Smooth muscle cell (in vitro differentiated cells): Measurements from ENCODE around the gene BOD1L2. TPM values are rescaled to one million over a fixed set of nuclear protein-coding genes. Genes with fewer than 3 reads are reported as not detected.

Experiments
- DNase-seq: peaks from one replicate; lab custom pipeline; 2025; ENCODE audit not compliant: unreplicated experiment; lab: John Stamatoyannopoulos, UW
- H2AFZ ChIP-seq: fragments of 200-600 bp; sonication (generic); 2 replicates; pipeline ENCODE4 v1.6.0; 2016; ENCODE audit warnings: antibody characterized with exemption, low read depth, mild to moderate bottlenecking
- H3F3A ChIP-seq: fragments of 200-600 bp; sonication (generic); 2 replicates; pipeline ENCODE4 v1.6.0; 2017; ENCODE audit warnings: antibody characterized with exemption, low read depth
- H3K27ac ChIP-seq: fragments of 200-600 bp; sonication (generic); 2 replicates; pipeline ENCODE4 v1.5.1; 2016; ENCODE audit warnings: low read depth, mild to moderate bottlenecking
- H3K27me3 ChIP-seq: fragments of 200-600 bp; sonication (generic); 2 replicates; pipeline ENCODE4 v1.6.1; 2016; ENCODE audit warnings: low read depth, mild to moderate bottlenecking
- H3K36me3 ChIP-seq: fragments of 200-600 bp; sonication (generic); 2 replicates; pipeline ENCODE4 v1.5.1; 2016; ENCODE audit warnings: low read depth
- H3K4me1 ChIP-seq: fragments of 200-600 bp; sonication (generic); 2 replicates; pipeline ENCODE4 v1.5.1; 2016; ENCODE audit warnings: low read depth
- H3K4me2 ChIP-seq: fragments of 200-600 bp; sonication (generic); 2 replicates; pipeline ENCODE4 v1.6.0; 2016; ENCODE audit warnings: mild to moderate bottlenecking
- H3K4me3 ChIP-seq: fragments of 200-600 bp; sonication (generic); 2 replicates; pipeline ENCODE4 v1.5.1; 2016; ENCODE audit warnings: mild to moderate bottlenecking
- H3K79me2 ChIP-seq: fragments of 200-600 bp; sonication (generic); 2 replicates; pipeline ENCODE4 v1.6.0; 2016; ENCODE audit warnings: low read depth, mild to moderate bottlenecking
- H3K9ac ChIP-seq: fragments of 200-600 bp; sonication (generic); 2 replicates; pipeline ENCODE4 v1.6.0; 2016; ENCODE audit warnings: low read depth
- H3K9me3 ChIP-seq: fragments of 200-600 bp; sonication (generic); replicated peaks from 2 replicates; pipeline ENCODE4 v1.5.1; 2016; ENCODE audit warnings: low read depth
- H4K20me1 ChIP-seq: fragments of 200-600 bp; sonication (generic); 2 replicates; pipeline ENCODE4 v1.6.0; 2016; ENCODE audit warnings: low read depth
- WGBS: methylation state at CpG from one replicate; pipeline ENCODE4 v1.1.7; 2016; ENCODE audit warnings: low lambda C conversion rate; 5-methylcytosine and 5-hydroxymethylcytosine counted together
- polyA plus RNA-seq: library from polyadenylated mRNA; unstranded; fragments of >200 nt; fragmentation: Nextera tagmentation; extraction: Ambion mirVana; gene quantifications from 2 replicates; pipeline ENCODE4 v1.2.1, GENCODE V29; 2016
- total RNA-seq: library from RNA; depleted of rRNA; stranded (reverse); fragments of >200 nt; gene quantifications from 2 replicates; pipeline ENCODE4 v1.2.3, GENCODE V29; 2014
- TF ChIP-seq, protein P1 (sequence below): fragments of 200-600 bp; sonication (generic); IDR thresholded peaks from 2 replicates; pipeline ENCODE4 v1.5.1; 2017; ENCODE audit warnings: borderline replicate concordance, mild to moderate bottlenecking, antibody characterized with exemption; ENCODE audit not compliant: insufficient read depth, poor library complexity, severe bottlenecking

BOD1L2 gene
- total and polyA plus RNA-seq, 2 experiments from 2014 or later, result not detected

DNA sequence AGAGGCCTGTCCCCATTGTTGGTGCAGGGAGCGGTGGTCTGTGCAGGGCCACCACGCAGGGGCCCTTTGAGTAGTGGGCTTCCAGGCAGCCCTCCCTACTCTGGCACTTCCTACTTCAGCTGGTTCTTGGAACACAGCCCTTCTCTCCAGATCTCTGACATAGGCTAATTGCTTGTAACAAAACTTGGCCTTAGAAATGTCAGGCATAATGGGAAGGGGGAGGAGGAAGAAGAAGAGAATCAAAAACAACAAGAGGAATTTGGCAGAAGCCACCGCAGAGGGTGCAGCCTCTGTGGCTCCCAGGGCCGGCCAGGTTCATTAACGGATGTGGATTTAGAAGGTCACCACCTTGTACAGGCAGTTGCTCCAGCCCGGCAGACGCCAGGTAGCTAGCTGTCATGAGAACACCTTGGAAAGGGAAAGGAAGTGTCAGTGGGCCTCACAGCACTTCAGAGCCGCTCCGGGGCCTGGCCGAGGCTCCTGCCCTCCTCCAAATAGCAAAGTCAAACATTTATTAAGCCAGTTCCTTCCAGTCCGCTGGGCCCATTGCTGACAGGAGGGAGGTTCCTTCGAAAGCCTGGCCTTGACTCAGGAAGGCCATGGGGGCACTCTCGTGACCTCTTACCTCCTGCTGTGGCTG is 7.4 kb downstream of the BOD1L2 start:
- no peaks in the 10 kb centered on the region for H3K9me3 ChIP-seq
- H4K20me1 ChIP-seq, result no peaks in the 10 kb centered on the region
- H3F3A ChIP-seq, result no peaks in the 10 kb centered on the region
- H3K36me3 ChIP-seq, result no peaks in the 10 kb centered on the region
- H3K27ac ChIP-seq, result no peak overlapping the region
- no peak overlapping the region for H3K4me2 ChIP-seq
- no peaks in the 10 kb centered on the region for H3K27me3 ChIP-seq
- H3K9ac ChIP-seq, result no peak overlapping the region
- DNase-seq, result no peak
- no peak overlapping the region for H3K4me3 ChIP-seq
- no peak overlapping the region for H2AFZ ChIP-seq
- 85% methylated on average over 13 of the region's 13 CpGs for WGBS
- H3K79me2 ChIP-seq, result no peaks in the 10 kb centered on the region
- TF ChIP-seq, protein P1, sequence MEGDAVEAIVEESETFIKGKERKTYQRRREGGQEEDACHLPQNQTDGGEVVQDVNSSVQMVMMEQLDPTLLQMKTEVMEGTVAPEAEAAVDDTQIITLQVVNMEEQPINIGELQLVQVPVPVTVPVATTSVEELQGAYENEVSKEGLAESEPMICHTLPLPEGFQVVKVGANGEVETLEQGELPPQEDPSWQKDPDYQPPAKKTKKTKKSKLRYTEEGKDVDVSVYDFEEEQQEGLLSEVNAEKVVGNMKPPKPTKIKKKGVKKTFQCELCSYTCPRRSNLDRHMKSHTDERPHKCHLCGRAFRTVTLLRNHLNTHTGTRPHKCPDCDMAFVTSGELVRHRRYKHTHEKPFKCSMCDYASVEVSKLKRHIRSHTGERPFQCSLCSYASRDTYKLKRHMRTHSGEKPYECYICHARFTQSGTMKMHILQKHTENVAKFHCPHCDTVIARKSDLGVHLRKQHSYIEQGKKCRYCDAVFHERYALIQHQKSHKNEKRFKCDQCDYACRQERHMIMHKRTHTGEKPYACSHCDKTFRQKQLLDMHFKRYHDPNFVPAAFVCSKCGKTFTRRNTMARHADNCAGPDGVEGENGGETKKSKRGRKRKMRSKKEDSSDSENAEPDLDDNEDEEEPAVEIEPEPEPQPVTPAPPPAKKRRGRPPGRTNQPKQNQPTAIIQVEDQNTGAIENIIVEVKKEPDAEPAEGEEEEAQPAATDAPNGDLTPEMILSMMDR, result no peak
- H3K4me1 ChIP-seq, result peaks cover 20% of the 10 kb centered on the region

DNA sequence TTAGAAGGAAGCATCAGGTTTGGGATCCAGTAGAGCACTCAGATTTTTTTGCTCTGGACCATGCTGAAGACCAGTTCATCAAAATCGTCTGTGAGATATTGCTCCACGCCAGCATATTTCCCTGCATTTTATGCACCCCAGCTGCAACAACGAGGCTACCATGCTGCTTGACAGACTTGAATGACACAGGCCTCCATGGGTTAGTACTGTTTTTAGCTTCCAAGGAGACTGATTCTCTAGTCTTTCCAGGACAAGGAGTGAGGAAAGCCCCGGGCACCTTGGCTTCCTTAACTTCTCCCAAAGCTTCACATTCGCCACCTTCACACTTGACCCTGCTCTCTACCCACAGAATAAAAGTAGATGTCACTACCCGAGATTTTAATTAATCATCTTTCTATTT is 17.5 kb downstream of the BOD1L2 start:
- no peak overlapping the region for H3K4me2 ChIP-seq
- H3K4me1 ChIP-seq, result no peaks in the 10 kb centered on the region
- H3K36me3 ChIP-seq, result no peaks in the 10 kb centered on the region
- TF ChIP-seq, protein P1, result no peak
- H2AFZ ChIP-seq, result no peak overlapping the region
- no peaks in the 10 kb centered on the region for H3K27me3 ChIP-seq
- no peaks in the 10 kb centered on the region for H3F3A ChIP-seq
- no peak overlapping the region for H3K9ac ChIP-seq
- no peak overlapping the region for H3K4me3 ChIP-seq
- no peak for DNase-seq
- H3K27ac ChIP-seq, result no peak overlapping the region
- H3K9me3 ChIP-seq, result no peaks in the 10 kb centered on the region
- WGBS, result 86% methylated on average over 6 of the region's 6 CpGs
- no peaks in the 10 kb centered on the region for H4K20me1 ChIP-seq
- no peaks in the 10 kb centered on the region for H3K79me2 ChIP-seq

DNA sequence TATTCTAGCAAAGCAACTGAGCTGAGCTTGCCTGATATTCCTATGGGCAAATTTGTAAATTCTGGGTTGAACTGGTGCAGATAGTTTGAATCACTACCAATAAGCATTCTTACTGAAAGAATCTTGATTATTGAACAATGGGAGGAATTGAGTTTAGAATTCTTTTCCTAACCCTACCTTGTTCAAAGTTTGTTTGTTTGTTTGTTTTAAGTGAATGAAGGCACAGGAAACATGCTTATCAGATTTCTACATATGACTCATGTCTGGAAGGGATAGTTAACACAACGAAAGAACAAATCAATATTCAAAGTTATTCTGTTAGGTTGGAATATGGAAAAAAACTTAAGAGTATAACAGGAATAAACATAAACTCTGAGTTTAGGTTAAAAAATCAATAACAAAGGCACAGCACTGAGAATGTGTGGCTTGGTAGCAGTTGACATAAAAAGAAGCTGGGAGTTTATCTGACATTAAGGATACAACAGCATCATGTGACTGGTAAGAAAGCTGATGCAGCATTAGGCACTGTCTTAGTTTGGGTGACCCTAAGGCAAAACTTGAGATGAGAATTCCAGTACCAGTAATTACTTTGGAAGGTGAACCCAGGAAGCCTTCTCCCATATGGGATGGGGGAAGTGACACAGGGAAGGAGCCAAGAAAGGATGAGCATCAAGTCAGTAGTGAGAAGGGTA is 20.9 kb downstream of the BOD1L2 start:
- H3K27me3 ChIP-seq, result no peaks in the 10 kb centered on the region
- no peak overlapping the region for H3K4me3 ChIP-seq
- H3F3A ChIP-seq, result no peaks in the 10 kb centered on the region
- H3K79me2 ChIP-seq, result no peaks in the 10 kb centered on the region
- H3K9ac ChIP-seq, result no peak overlapping the region
- H3K4me2 ChIP-seq, result no peak overlapping the region
- DNase-seq, result no peak
- no peaks in the 10 kb centered on the region for H3K36me3 ChIP-seq
- no peaks in the 10 kb centered on the region for H3K4me1 ChIP-seq
- TF ChIP-seq, protein P1, result no peak
- 54% methylated on average over 1 of the region's 1 CpG for WGBS
- no peaks in the 10 kb centered on the region for H4K20me1 ChIP-seq
- no peak overlapping the region for H2AFZ ChIP-seq
- H3K27ac ChIP-seq, result no peak overlapping the region
- H3K9me3 ChIP-seq, result no peaks in the 10 kb centered on the region
